SK-N-MC (cell line): ENCODE measurements around the gene SERPINA3.

Experiments
- DNase-seq: peaks from one replicate; pipeline ENCODE4 v3.0.0-alpha.2; 2011; ENCODE audit warnings: low read depth, low spot score
- H3K27ac ChIP-seq: fragments of 200-600 bp; sonication (generic); 2 replicates; pipeline ENCODE4 v1.5.1; 2016; ENCODE audit warnings: mixed run types
- H3K36me3 ChIP-seq: fragments of 200-600 bp; sonication (generic); 2 replicates; pipeline ENCODE4 v1.6.1; 2017; ENCODE audit warnings: antibody characterized with exemption, low read length, mixed read lengths; ENCODE audit not compliant: insufficient read depth
- H3K4me3 ChIP-seq: fragments of 200-600 bp; sonication (generic); 2 replicates; pipeline ENCODE4 v1.5.1; 2016
- H3K9ac ChIP-seq: fragments of 200-600 bp; sonication (generic); 2 replicates; pipeline ENCODE4 v1.8.0; 2017; ENCODE audit warnings: mixed run types, mixed read lengths; ENCODE audit not compliant: insufficient read length
- H3K9me3 ChIP-seq: fragments of 200-600 bp; sonication (generic); 2 replicates; pipeline ENCODE4 v1.6.1; 2017; ENCODE audit warnings: low read depth, mild to moderate bottlenecking, antibody characterized with exemption, low read length, moderate library complexity, mixed read lengths
- EZH2 ChIP-seq: fragments of 200-600 bp; sonication (generic); IDR thresholded peaks from one replicate; pipeline ENCODE4 v1.6.1; 2017; ENCODE audit warnings: antibody characterized with exemption
- FOXP2 ChIP-seq: optimal IDR thresholded peaks from 2 replicates; pipeline ENCODE3; 2011; ENCODE audit warnings: mild to moderate bottlenecking, moderate library complexity; ENCODE audit not compliant: insufficient read depth; ENCODE audit errors: extremely low read length, control extremely low read depth
- POLR2AphosphoS5 ChIP-seq: IDR thresholded peaks from 2 replicates; pipeline ENCODE4 v1.6.1; 2012; ENCODE audit warnings: mild to moderate bottlenecking, low read depth, low read length, borderline replicate concordance

SERPINA3 gene

GRCh38 chr14:94612174-94612573, at the start of gene SERPINA3:
Gene SERPINA3 (plus strand): TSS chr14:94612391. CDS start chr14:94614442, 2,051 bp downstream.
- H3K9me3 ChIP-seq, result no peaks in the 10 kb centered on the region
- TF ChIP-seq EZH2, result no peak
- no peak for TF ChIP-seq FOXP2
- no peak for TF ChIP-seq POLR2AphosphoS5
- no peak within 1 kb of the TSS for H3K9ac ChIP-seq
- no peak for DNase-seq
- H3K27ac ChIP-seq, result no peak within 1 kb of the TSS
- H3K36me3 ChIP-seq, result no peaks in the 10 kb centered on the region
- no peak within 1 kb of the TSS for H3K4me3 ChIP-seq

- Histone ChIP-seq H3K36me3 (no peaks in the 10 kb centered on the region), H3K27ac (no peak overlapping the region), H3K4me3 (no peak overlapping the region), H3K9ac (no peak overlapping the region), H3K9me3 (no peaks in the 10 kb centered on the region)
- no peak for DNase-seq
- TF ChIP-seq FOXP2 (no peak), EZH2 (no peak), POLR2AphosphoS5 (no peak)
These were observed 49.0 kb upstream of the SERPINA3 start for GRCh38 chr14:94562941-94563883.

- Histone ChIP-seq H3K4me3 (no peak overlapping the region), H3K9me3 (no peaks in the 10 kb centered on the region), H3K9ac (no peak overlapping the region), H3K36me3 (no peaks in the 10 kb centered on the region), H3K27ac (no peak overlapping the region)
- DNase-seq, result no peak
- no peak for TF ChIP-seq FOXP2
- TF ChIP-seq EZH2, result no peak
- no peak for TF ChIP-seq POLR2AphosphoS5
These were observed 47.8 kb upstream of the SERPINA3 start for GRCh38 chr14:94564381-94564780.

GRCh38 chr14:94568186-94568585, 44.0 kb upstream of the SERPINA3 start:
- H3K9me3 ChIP-seq, result no peaks in the 10 kb centered on the region
- no peaks in the 10 kb centered on the region for H3K36me3 ChIP-seq
- TF ChIP-seq EZH2 (no peak), FOXP2 (no peak), POLR2AphosphoS5 (no peak)
- no peak overlapping the region for H3K27ac ChIP-seq
- H3K9ac ChIP-seq, result no peak overlapping the region
- no peak for DNase-seq
- H3K4me3 ChIP-seq, result no peak overlapping the region

- Histone ChIP-seq H3K27ac (no peak overlapping the region), H3K9me3 (no peaks in the 10 kb centered on the region), H3K9ac (no peak overlapping the region), H3K4me3 (no peak overlapping the region), H3K36me3 (no peaks in the 10 kb centered on the region)
- no peak for DNase-seq
- TF ChIP-seq EZH2, result no peak
- TF ChIP-seq FOXP2, result no peak
- no peak for TF ChIP-seq POLR2AphosphoS5
These were observed 42.7 kb upstream of the SERPINA3 start for GRCh38 chr14:94569381-94570001.

- H3K9me3 ChIP-seq, result no peaks in the 10 kb centered on the region
- H3K27ac ChIP-seq, result no peak overlapping the region
- H3K9ac ChIP-seq, result no peak overlapping the region
- H3K36me3 ChIP-seq, result no peaks in the 10 kb centered on the region
- TF ChIP-seq FOXP2 (no peak), POLR2AphosphoS5 (no peak), EZH2 (no peak)
- DNase-seq, result no peak
- no peak overlapping the region for H3K4me3 ChIP-seq
These were observed 42.2 kb upstream of the SERPINA3 start for GRCh38 chr14:94570002-94570400.

GRCh38 chr14:94570440-94570839, 41.8 kb upstream of the SERPINA3 start:
- Histone ChIP-seq H3K9ac (no peak overlapping the region), H3K36me3 (no peaks in the 10 kb centered on the region), H3K9me3 (no peaks in the 10 kb centered on the region), H3K27ac (no peak overlapping the region), H3K4me3 (no peak overlapping the region)
- no peak for DNase-seq
- TF ChIP-seq EZH2, result no peak
- TF ChIP-seq POLR2AphosphoS5, result no peak
- no peak for TF ChIP-seq FOXP2

GRCh38 chr14:94571395-94571794, 40.8 kb upstream of the SERPINA3 start:
- Histone ChIP-seq H3K36me3 (no peaks in the 10 kb centered on the region), H3K27ac (no peak overlapping the region), H3K9me3 (no peaks in the 10 kb centered on the region), H3K9ac (no peak overlapping the region), H3K4me3 (no peak overlapping the region)
- DNase-seq, result no peak
- TF ChIP-seq EZH2 (no peak), POLR2AphosphoS5 (no peak), FOXP2 (no peak)
